Effector CD8-positive, alpha-beta T cell (primary cell): ENCODE results near the gene RMI1.
"Not testable (repeated sequence)": the region's sequence is repeated elsewhere in the genome, so short reads cannot be mapped to it uniquely, and the experiment has no call there.

ENCODE experiments used
- DNase-seq: peaks from one replicate; lab custom pipeline; 2025; lab: John Stamatoyannopoulos, UW

The RMI1 gene

DNA sequence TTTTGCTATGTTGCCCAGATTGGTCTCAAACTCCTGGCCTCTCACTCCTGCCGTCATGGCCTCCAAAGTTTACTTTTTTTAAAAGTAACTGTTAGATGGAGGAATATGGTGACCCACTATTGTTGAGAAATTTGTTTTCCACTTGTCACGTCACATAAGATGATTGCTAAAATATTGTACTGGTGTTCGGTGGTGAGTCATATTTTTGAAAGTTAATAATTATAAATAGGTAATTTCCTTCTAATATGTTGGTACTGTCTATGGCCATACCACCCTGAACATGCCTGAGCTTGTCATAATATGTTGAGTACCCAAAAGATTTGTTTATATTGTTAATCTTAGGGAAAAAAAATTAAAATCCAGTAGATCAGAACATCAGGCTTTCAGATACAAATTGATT, 22.6 kb downstream of the RMI1 start:
- no peak for DNase-seq

DNA sequence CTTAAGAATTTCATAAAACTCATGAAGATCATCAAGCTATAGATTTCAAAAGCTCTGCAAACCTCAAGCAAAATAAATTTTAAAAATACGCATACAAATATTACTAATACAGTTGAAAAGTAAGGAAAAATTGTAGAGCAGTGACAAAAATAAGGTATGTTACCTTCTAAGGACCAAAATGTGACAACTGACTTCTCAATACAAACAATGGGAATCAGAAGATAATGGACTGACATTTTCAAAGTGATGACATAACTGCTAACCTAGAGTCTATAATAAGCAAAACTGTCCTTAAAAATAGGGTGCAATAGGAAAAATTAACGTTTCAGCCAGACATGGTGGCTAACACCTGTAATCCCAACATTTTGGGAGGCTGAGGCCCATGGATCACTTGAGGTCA, 27.1 kb downstream of the RMI1 start:
- DNase-seq, result no peak

GRCh38 chr9:84024041-84024575, 43.5 kb downstream of the RMI1 start:
- DNase-seq, result no peak

GRCh38 chr9:84027201-84027600, 46.6 kb downstream of the RMI1 start:
- no peak for DNase-seq

- no peak for DNase-seq
Observed at GRCh38 chr9:84031534-84031933, 50.9 kb downstream of the RMI1 start.

DNA sequence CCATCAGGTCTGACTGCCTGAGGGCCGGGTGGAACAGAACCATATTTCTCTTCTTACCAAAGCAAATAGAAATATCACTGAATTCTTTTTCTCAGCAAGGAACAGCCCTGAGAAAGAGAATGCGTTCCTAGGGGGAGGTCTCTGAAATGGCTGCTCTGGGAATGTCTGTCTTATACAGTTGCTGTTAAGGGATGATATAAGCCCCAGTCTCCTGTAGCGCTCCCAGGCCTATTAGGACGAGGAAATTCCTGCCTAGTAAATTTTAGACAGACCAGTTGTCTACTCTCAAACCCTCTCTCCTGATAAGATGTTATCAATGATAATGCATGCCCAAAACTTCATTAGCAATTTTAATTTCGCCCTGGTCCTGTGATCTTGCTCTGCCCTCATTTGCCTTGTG, 61.3 kb downstream of the RMI1 start:
- not testable (repeated sequence) for DNase-seq

- DNase-seq, result no peak
Observed at GRCh38 chr9:84045481-84046097, 65.0 kb downstream of the RMI1 start.
